Muscle layer of duodenum (tissue), 2 donors: Measurements from ENCODE around the gene OR2C3.
"Not testable (repeated sequence)": the region's sequence is repeated elsewhere in the genome, so short reads cannot be mapped to it uniquely, and the experiment has no call there.

Experiments
- H3K27ac ChIP-seq: one replicate; pipeline ENCODE4 v1.7.0; 2013; ENCODE audit warnings: mild to moderate bottlenecking, low read length
- H3K27me3 ChIP-seq: one replicate; pipeline ENCODE4 v1.7.0; 2013; ENCODE audit warnings: low read depth, mild to moderate bottlenecking, control low read depth, low read length
- H3K36me3 ChIP-seq, 2 donors: one replicate each; pipeline ENCODE4 v1.7.0; 2013; ENCODE audit warnings: low read length in 2 of 2, control low read depth in 1 of 2, mild to moderate bottlenecking in 1 of 2; ENCODE audit not compliant: insufficient read depth in 2 of 2, control insufficient read depth in 1 of 2
- H3K4me1 ChIP-seq, 2 donors: one replicate each; pipeline ENCODE4 v1.7.0; 2013; ENCODE audit warnings: low read length in 2 of 2, mild to moderate bottlenecking in 2 of 2, control low read depth in 1 of 2, moderate library complexity in 1 of 2; ENCODE audit not compliant: insufficient read depth in 2 of 2, control insufficient read depth in 1 of 2
- H3K4me3 ChIP-seq, 2 donors: one replicate each; pipeline ENCODE4 v1.7.0; 2013; ENCODE audit warnings: low read length in 2 of 2, low read depth in 1 of 2, mild to moderate bottlenecking in 1 of 2
- H3K9me3 ChIP-seq, 2 donors: one replicate each; pipeline ENCODE4 v1.7.0; 2013; ENCODE audit warnings: low read length in 2 of 2, control low read depth in 1 of 2, mild to moderate bottlenecking in 1 of 2; ENCODE audit not compliant: control insufficient read depth in 1 of 2
- donor health status: healthy.

The OR2C3 gene

GRCh38 chr1:247542811-247543210 is 6.6 kb upstream of the OR2C3 start:
- Histone ChIP-seq H3K27ac (no peak overlapping the region), H3K27me3 (no peaks in the 10 kb centered on the region), H3K9me3 (no peaks in the 10 kb centered on the region), H3K4me3 (no peak overlapping the region), H3K4me1 (no peaks in the 10 kb centered on the region), H3K36me3 (no peaks in the 10 kb centered on the region)

- no peaks in the 10 kb centered on the region for H3K36me3 ChIP-seq
- H3K4me1 ChIP-seq, result no peaks in the 10 kb centered on the region
- H3K4me3 ChIP-seq, result no peak overlapping the region
- H3K27ac ChIP-seq, result no peak overlapping the region
- H3K9me3 ChIP-seq, result no peaks in the 10 kb centered on the region
- no peaks in the 10 kb centered on the region for H3K27me3 ChIP-seq
Measured at GRCh38 chr1:247540581-247540980, 4.3 kb upstream of the OR2C3 start.

- Histone ChIP-seq H3K27ac (no peak overlapping the region), H3K36me3 (no peaks in the 10 kb centered on the region), H3K27me3 (no peaks in the 10 kb centered on the region), H3K9me3 (no peaks in the 10 kb centered on the region), H3K4me1 (no peaks in the 10 kb centered on the region), H3K4me3 (no peak overlapping the region)
Measured at GRCh38 chr1:247539215-247539614, 3.0 kb upstream of the OR2C3 start.

GRCh38 chr1:247538561-247538960 is 2.3 kb upstream of the OR2C3 start:
- Histone ChIP-seq H3K9me3 (no peaks in the 10 kb centered on the region), H3K4me1 (no peaks in the 10 kb centered on the region), H3K36me3 (no peaks in the 10 kb centered on the region), H3K27ac (no peak overlapping the region), H3K27me3 (no peaks in the 10 kb centered on the region), H3K4me3 (no peak overlapping the region)

GRCh38 chr1:247535402-247535801 is 838 bp downstream of the OR2C3 start:
- H3K4me3 ChIP-seq, result no peak overlapping the region
- no peaks in the 10 kb centered on the region for H3K4me1 ChIP-seq
- H3K9me3 ChIP-seq, result no peaks in the 10 kb centered on the region
- no peak overlapping the region for H3K27ac ChIP-seq
- H3K27me3 ChIP-seq, result no peaks in the 10 kb centered on the region
- no peaks in the 10 kb centered on the region for H3K36me3 ChIP-seq

- no peaks in the 10 kb centered on the region for H3K4me1 ChIP-seq
- H3K27me3 ChIP-seq, result no peaks in the 10 kb centered on the region
- no peaks in the 10 kb centered on the region for H3K36me3 ChIP-seq
- H3K9me3 ChIP-seq, result no peaks in the 10 kb centered on the region
- no peak overlapping the region for H3K4me3 ChIP-seq
- no peak overlapping the region for H3K27ac ChIP-seq
Measured at GRCh38 chr1:247531937-247532336, 4.3 kb downstream of the OR2C3 start.

- Histone ChIP-seq H3K27ac (no peak overlapping the region), H3K36me3 (no peaks in the 10 kb centered on the region), H3K4me3 (peak overlapping the region in 1 of 2 donors; percentile 33), H3K4me1 (no peaks in the 10 kb centered on the region), H3K27me3 (no peaks in the 10 kb centered on the region), H3K9me3 (no peaks in the 10 kb centered on the region)
Measured at GRCh38 chr1:247530785-247531184, 5.5 kb downstream of the OR2C3 start.

GRCh38 chr1:247529771-247530355 is 6.4 kb downstream of the OR2C3 start:
- Histone ChIP-seq H3K9me3 (no peaks in the 10 kb centered on the region), H3K27ac (no peak overlapping the region), H3K4me3 (no peak overlapping the region), H3K27me3 (no peaks in the 10 kb centered on the region), H3K4me1 (no peaks in the 10 kb centered on the region), H3K36me3 (no peaks in the 10 kb centered on the region)

- no peak overlapping the region for H3K4me3 ChIP-seq
- no peaks in the 10 kb centered on the region for H3K27me3 ChIP-seq
- H3K36me3 ChIP-seq, result no peaks in the 10 kb centered on the region
- no peaks in the 10 kb centered on the region for H3K9me3 ChIP-seq
- H3K4me1 ChIP-seq, result no peaks in the 10 kb centered on the region
- H3K27ac ChIP-seq, result no peak overlapping the region
Measured at GRCh38 chr1:247528812-247529474, 7.3 kb downstream of the OR2C3 start.

- not testable (repeated sequence) for H3K4me1 ChIP-seq, H3K27ac ChIP-seq, H3K36me3 ChIP-seq, H3K27me3 ChIP-seq, H3K4me3 ChIP-seq, H3K9me3 ChIP-seq
Measured at GRCh38 chr1:247521886-247522285, 14.4 kb downstream of the OR2C3 start.

- H3K4me3 ChIP-seq, result peak overlapping the region in 1 of 2 donors; percentile 49
Measured at GRCh38 chr1:247518613-247518891, 17.7 kb downstream of the OR2C3 start.

More at GRCh38 chr1:247518613-247518891, 17.7 kb downstream of the OR2C3 start:
- Histone ChIP-seq H3K27ac (no peak overlapping the region), H3K36me3 (no peaks in the 10 kb centered on the region), H3K9me3 (peaks cover 0 to 3% of the 10 kb centered on the region in 2 donors), H3K27me3 (no peaks in the 10 kb centered on the region), H3K4me1 (no peaks in the 10 kb centered on the region)
